Parathyroid adenoma (tissue), 2 donors: ENCODE measurements around the gene DTWD2.

Experiments
- H2AFZ ChIP-seq: fragments of 300-600 bp; sonication (generic); one replicate; pipeline ENCODE4 v1.7.0; 2017; ENCODE audit warnings: antibody characterized with exemption, mild to moderate bottlenecking
- H3K27ac ChIP-seq: fragments of 300-600 bp; sonication (generic); one replicate; pipeline ENCODE4 v1.7.0; 2017
- H3K27me3 ChIP-seq: fragments of 300-600 bp; sonication (generic); one replicate; pipeline ENCODE4 v1.7.0; 2017; ENCODE audit warnings: low read length; ENCODE audit not compliant: control insufficient read depth, insufficient read depth
- H3K36me3 ChIP-seq: fragments of 300-600 bp; sonication (generic); one replicate; pipeline ENCODE4 v1.7.0; 2017; ENCODE audit warnings: low read length; ENCODE audit not compliant: control insufficient read depth, insufficient read depth
- H3K4me1 ChIP-seq: fragments of 300-600 bp; sonication (generic); one replicate; pipeline ENCODE4 v1.7.0; 2017; ENCODE audit warnings: control low read depth
- H3K4me2 ChIP-seq: fragments of 300-600 bp; sonication (generic); one replicate; pipeline ENCODE4 v1.7.0; 2017; ENCODE audit warnings: low read length
- H3K4me3 ChIP-seq: fragments of 300-600 bp; sonication (generic); one replicate; pipeline ENCODE4 v1.7.0; 2017; ENCODE audit warnings: low read depth, low read length
- H3K79me2 ChIP-seq: fragments of 300-600 bp; sonication (generic); one replicate; pipeline ENCODE4 v1.7.0; 2017; ENCODE audit warnings: control low read depth
- H3K9ac ChIP-seq: fragments of 300-600 bp; sonication (generic); one replicate; pipeline ENCODE4 v1.7.0; 2017; ENCODE audit warnings: mild to moderate bottlenecking
- H3K9me3 ChIP-seq: fragments of 300-600 bp; sonication (generic); one replicate; pipeline ENCODE4 v1.7.0; 2017; ENCODE audit warnings: low read length; ENCODE audit not compliant: control insufficient read depth
- TF ChIP-seq, protein P1 (sequence below): fragments of 300-600 bp; sonication (generic); IDR thresholded peaks from one replicate; pipeline ENCODE4 v1.7.0; 2017; ENCODE audit warnings: antibody characterized with exemption, mild to moderate bottlenecking
- donor health status: primary hyperparathyroidism.

The DTWD2 gene

DNA sequence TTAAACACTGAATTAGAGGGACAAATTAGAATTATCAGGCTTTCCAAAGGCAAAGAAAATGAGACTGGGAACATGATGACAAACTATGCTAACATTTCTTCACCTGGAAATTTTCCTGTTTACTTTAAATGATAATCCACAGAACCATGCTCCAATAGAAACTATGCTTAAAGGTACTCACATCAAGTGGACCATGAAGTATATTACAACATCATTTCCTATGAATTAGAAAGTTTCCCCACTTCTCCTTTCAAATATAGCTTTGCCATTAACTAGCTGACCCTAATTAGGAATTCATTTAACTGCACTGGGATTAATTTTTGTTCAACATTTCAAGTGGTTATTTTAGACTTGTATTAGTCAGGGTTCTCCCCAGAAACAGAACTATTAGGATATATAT lies 81.4 kb downstream of the DTWD2 start:
- no peaks in the 10 kb centered on the region for H3K27me3 ChIP-seq

DNA sequence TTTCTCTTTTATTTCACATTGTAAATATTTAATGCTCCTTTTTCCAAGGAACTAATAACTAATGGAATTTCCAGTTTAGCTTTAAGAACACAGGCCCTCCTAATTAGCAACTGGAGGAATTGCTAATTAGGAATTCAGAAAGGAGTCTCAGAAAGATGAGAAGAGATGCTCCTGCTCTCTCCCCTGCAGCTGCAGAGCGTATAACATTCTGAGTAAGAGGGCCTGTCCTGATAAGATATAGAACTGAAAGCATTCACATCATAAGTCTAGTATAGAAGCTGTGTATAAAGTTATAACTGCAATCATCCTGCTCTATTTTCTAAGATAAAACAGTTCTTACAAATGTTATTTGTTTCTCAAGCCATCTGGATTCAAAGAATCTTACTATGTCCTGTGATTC lies 83.2 kb downstream of the DTWD2 start:
- no peak overlapping the region for H3K4me3 ChIP-seq
- TF ChIP-seq, protein P1, sequence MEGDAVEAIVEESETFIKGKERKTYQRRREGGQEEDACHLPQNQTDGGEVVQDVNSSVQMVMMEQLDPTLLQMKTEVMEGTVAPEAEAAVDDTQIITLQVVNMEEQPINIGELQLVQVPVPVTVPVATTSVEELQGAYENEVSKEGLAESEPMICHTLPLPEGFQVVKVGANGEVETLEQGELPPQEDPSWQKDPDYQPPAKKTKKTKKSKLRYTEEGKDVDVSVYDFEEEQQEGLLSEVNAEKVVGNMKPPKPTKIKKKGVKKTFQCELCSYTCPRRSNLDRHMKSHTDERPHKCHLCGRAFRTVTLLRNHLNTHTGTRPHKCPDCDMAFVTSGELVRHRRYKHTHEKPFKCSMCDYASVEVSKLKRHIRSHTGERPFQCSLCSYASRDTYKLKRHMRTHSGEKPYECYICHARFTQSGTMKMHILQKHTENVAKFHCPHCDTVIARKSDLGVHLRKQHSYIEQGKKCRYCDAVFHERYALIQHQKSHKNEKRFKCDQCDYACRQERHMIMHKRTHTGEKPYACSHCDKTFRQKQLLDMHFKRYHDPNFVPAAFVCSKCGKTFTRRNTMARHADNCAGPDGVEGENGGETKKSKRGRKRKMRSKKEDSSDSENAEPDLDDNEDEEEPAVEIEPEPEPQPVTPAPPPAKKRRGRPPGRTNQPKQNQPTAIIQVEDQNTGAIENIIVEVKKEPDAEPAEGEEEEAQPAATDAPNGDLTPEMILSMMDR = no peak

More for the DNA sequence above, 81.4 kb downstream of the DTWD2 start:
- H3K9me3 ChIP-seq = no peaks in the 10 kb centered on the region
- TF ChIP-seq, protein P1 = no peak
- no peak overlapping the region for H3K9ac ChIP-seq
- no peak overlapping the region for H3K4me2 ChIP-seq
- H3K4me3 ChIP-seq = no peak overlapping the region
- no peaks in the 10 kb centered on the region for H3K79me2 ChIP-seq
- H3K36me3 ChIP-seq = no peaks in the 10 kb centered on the region
- no peak overlapping the region for H3K27ac ChIP-seq
- no peak overlapping the region for H2AFZ ChIP-seq
- H3K4me1 ChIP-seq = no peaks in the 10 kb centered on the region

DNA sequence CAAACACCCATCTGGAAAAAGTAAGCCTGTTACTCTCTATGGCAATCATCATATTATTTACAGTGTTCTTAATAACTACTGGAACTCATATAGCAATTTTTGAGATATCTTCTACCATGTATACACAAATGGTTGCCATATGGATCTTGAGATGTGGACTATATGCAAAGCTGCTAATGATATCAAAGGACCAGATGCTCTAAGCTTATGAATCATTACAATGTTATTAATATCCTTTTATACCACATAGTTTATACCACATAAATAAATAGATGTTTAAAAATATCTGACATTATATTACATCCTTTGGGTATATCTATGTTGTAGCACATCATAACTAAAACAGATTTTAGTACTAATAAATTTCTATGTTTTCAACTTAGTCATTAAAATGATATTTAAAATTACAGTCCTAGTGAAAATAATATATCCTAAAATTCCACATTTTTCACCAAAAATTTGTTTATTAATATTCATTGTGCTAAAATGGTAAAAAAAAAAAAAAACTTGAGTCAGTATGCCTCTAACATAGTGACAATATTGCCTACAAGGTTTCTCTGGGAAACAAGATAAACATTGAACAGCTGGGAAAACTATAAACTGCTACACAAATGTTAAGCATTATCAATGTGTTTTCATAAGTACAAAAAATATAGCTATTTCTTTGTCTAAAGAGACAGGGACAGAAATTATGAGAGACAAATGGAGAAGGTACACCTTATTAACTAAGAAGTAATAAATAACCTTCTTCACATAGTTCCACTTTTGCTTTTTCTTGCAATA lies 85.5 kb downstream of the DTWD2 start:
- no peaks in the 10 kb centered on the region for H3K4me1 ChIP-seq
- no peaks in the 10 kb centered on the region for H3K9me3 ChIP-seq
- TF ChIP-seq, protein P1 = no peak
- H3K79me2 ChIP-seq = no peaks in the 10 kb centered on the region
- H3K36me3 ChIP-seq = no peaks in the 10 kb centered on the region
- no peak overlapping the region for H3K27ac ChIP-seq
- no peak overlapping the region for H2AFZ ChIP-seq
- H3K4me2 ChIP-seq = no peak overlapping the region
- H3K4me3 ChIP-seq = no peak overlapping the region
- H3K9ac ChIP-seq = no peak overlapping the region
- H3K27me3 ChIP-seq = no peaks in the 10 kb centered on the region

More for the DNA sequence above, 83.2 kb downstream of the DTWD2 start:
- Histone ChIP-seq H3K36me3 (no peaks in the 10 kb centered on the region), H3K9ac (no peak overlapping the region), H3K27me3 (no peaks in the 10 kb centered on the region), H3K79me2 (no peaks in the 10 kb centered on the region), H2AFZ (no peak overlapping the region), H3K27ac (no peak overlapping the region), H3K4me1 (no peaks in the 10 kb centered on the region), H3K9me3 (no peaks in the 10 kb centered on the region), H3K4me2 (no peak overlapping the region)

DNA sequence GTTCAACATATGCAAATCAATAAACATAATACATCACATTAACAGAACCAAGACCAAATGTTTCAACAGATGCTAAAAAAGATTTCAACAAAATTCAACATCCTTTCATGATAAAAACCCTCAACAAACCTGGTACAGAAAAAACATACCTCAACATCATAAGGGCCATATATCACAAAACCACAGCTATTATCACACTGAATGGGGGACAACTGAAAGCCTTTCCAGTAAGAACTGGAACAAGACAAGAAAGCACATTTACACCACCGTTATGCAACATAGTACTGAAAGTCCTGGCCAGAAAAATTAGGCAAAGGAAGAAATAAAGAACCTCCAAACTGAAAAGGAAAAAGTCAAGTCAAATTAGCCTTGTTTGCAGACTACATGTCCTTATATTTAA lies 93.6 kb downstream of the DTWD2 start:
- Histone ChIP-seq H3K36me3 (no peaks in the 10 kb centered on the region), H3K9me3 (no peaks in the 10 kb centered on the region), H3K9ac (no peak overlapping the region), H3K4me1 (no peaks in the 10 kb centered on the region), H3K4me3 (no peak overlapping the region), H3K27me3 (no peaks in the 10 kb centered on the region), H3K79me2 (no peaks in the 10 kb centered on the region), H3K27ac (no peak overlapping the region), H2AFZ (no peak overlapping the region), H3K4me2 (no peak overlapping the region)
- TF ChIP-seq, protein P1 = no peak

DNA sequence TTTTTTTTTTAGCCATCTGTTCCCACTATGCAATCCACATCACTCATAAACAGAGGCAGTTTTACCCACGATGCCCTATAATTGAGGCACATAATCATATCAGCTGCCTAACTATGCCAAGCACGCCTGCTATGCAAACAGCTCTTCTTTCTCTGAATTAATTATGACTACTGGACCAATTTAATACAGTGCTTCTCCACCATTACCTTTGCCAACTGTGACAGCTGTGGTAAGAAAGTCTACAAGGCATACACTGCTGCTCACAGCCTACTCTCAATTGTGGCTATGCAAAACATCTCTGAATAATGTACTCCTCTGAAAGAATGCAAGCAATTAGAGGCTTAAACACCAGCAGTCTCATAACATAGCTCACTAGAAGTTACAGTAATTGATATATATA lies 97.1 kb downstream of the DTWD2 start:
- Histone ChIP-seq H3K9ac (no peak overlapping the region), H3K27ac (no peak overlapping the region), H3K79me2 (no peaks in the 10 kb centered on the region), H3K36me3 (no peaks in the 10 kb centered on the region), H2AFZ (no peak overlapping the region), H3K4me2 (no peak overlapping the region), H3K4me1 (no peaks in the 10 kb centered on the region), H3K9me3 (no peaks in the 10 kb centered on the region), H3K4me3 (no peak overlapping the region), H3K27me3 (no peaks in the 10 kb centered on the region)
- TF ChIP-seq, protein P1 = no peak
